CD4-positive, alpha-beta T cell (primary cell): ENCODE results near the gene ISOC2. TPM values are rescaled to one million over a fixed set of nuclear protein-coding genes. Genes with fewer than 3 reads are reported as not detected.

Experiments
- ATAC-seq: fragments of 200-7000 bp; cut with Tn5 transposase; one replicate; pipeline ENCODE4 v1.10.0; 2022; ENCODE audit warnings: mild to moderate bottlenecking; ENCODE audit not compliant: poor library complexity
- CTCF ChIA-PET: fragments of 350-600 bp; sonication (Branson Sonifier 250); formaldehyde crosslinking; loops from one replicate; lab custom pipeline; 2021; ENCODE audit warnings: antibody characterized with exemption, inconsistent platforms; lab: Charles Lee
- POLR2A ChIA-PET: fragments of 350-600 bp; sonication (Branson Sonifier 250); formaldehyde crosslinking; loops from one replicate; lab custom pipeline; 2021; ENCODE audit warnings: antibody characterized with exemption, inconsistent platforms; lab: Charles Lee
- DNase-seq, 14 experiments: peaks; one replicate each; pipeline ENCODE4 v3.0.0-alpha.2; 2013 to 2020; ENCODE audit warnings: mixed read lengths in 2 of 14
- H3K27ac ChIP-seq, 2 donors: one replicate each; pipeline versions ENCODE4 v1.5.1 to v1.7.0; 2013; ENCODE audit warnings: low read length in 2 of 2, low read depth in 1 of 2, mild to moderate bottlenecking in 1 of 2
- H3K27me3 ChIP-seq, 2 experiments: 1 replicate in 1 of 2; 2 replicates in 1 of 2; pipeline versions ENCODE4 v1.6.1 to v1.7.0; 2013; ENCODE audit warnings: low read length in 2 of 2, control low read depth in 1 of 2, mild to moderate bottlenecking in 1 of 2, moderate library complexity in 1 of 2; ENCODE audit not compliant: insufficient read depth in 2 of 2, control insufficient read depth in 1 of 2
- H3K36me3 ChIP-seq: one replicate; pipeline ENCODE4 v1.6.1; 2013; ENCODE audit warnings: low read length, control low read depth; ENCODE audit not compliant: insufficient read depth
- H3K4me1 ChIP-seq: one replicate; pipeline ENCODE4 v1.6.1; 2013; ENCODE audit warnings: low read length, control low read depth; ENCODE audit not compliant: insufficient read depth
- H3K4me3 ChIP-seq: one replicate; pipeline ENCODE4 v1.5.1; 2013; ENCODE audit warnings: mild to moderate bottlenecking, low read length, moderate library complexity
- H3K9me3 ChIP-seq, 2 experiments: 1 replicate in 1 of 2; 2 replicates in 1 of 2; pipeline versions ENCODE4 v1.6.1 to v1.7.0; 2013; ENCODE audit warnings: low read length in 2 of 2, mild to moderate bottlenecking in 2 of 2, control low read depth in 1 of 2, moderate library complexity in 1 of 2; ENCODE audit not compliant: control insufficient read depth in 1 of 2, insufficient read depth in 1 of 2
- H3K27ac Mint-ChIP-seq: one replicate; pipeline ENCODE4 v1.8.0; 2020; ENCODE audit warnings: mixed read lengths
- H3K27me3 Mint-ChIP-seq: one replicate; pipeline ENCODE4 v1.8.0; 2021; ENCODE audit warnings: mixed read lengths
- H3K36me3 Mint-ChIP-seq: one replicate; pipeline ENCODE4 v1.8.0; 2021; ENCODE audit warnings: low read depth, mixed read lengths
- H3K4me1 Mint-ChIP-seq: one replicate; pipeline ENCODE4 v1.8.0; 2021; ENCODE audit warnings: low read depth, mixed read lengths
- H3K4me3 Mint-ChIP-seq: one replicate; pipeline ENCODE4 v1.8.0; 2020; ENCODE audit warnings: mild to moderate bottlenecking, mixed read lengths
- H3K9me3 Mint-ChIP-seq: one replicate; pipeline ENCODE4 v1.8.0; 2020; ENCODE audit warnings: mixed read lengths
- CTCF ChIP-seq: fragments of 200-600 bp; IDR thresholded peaks from one replicate; pipeline ENCODE4 v1.8.0; 2022; ENCODE audit warnings: antibody characterized with exemption, mild to moderate bottlenecking
- intact Hi-C, 2 experiments: fragments of 100-400 bp; cut with DNase I in 1 of 2; cut with micrococcal nuclease in 1 of 2; formaldehyde crosslinking; loops; one replicate each; pipeline versions ENCODE4 v1.15.1 to v1.9.0; 2023 to 2025; cut with DNase I, micrococcal nuclease
- total RNA-seq, 174 experiments: library from RNA in 2 of 174; stranded (reverse) in 2 of 174; gene quantifications; one replicate each; pipeline ENCODE4 v1.2.3 and lab custom pipeline; 2021 to 2026

The ISOC2 gene
- total RNA-seq, 2 experiments from 2014 or later, result 1.5 to 2.2 TPM

GRCh38 chr19:55492362-55492944 is 31.0 kb upstream of the ISOC2 start:
- Histone ChIP-seq H3K4me3 (no peak overlapping the region), H3K36me3 (no peaks in the 10 kb centered on the region), H3K4me1 (peaks cover 5% of the 10 kb centered on the region), H3K9me3 (no peaks in the 10 kb centered on the region), H3K27ac (no peak overlapping the region), H3K27me3 (peaks cover 0 to 7% of the 10 kb centered on the region in 2 experiments)
- Mint-ChIP-seq H3K9me3 (no peaks in the 10 kb centered on the region), H3K4me1 (no peaks in the 10 kb centered on the region), H3K36me3 (no peaks in the 10 kb centered on the region), H3K4me3 (no peak overlapping the region), H3K27me3 (no peaks in the 10 kb centered on the region), H3K27ac (no peak overlapping the region)
- DNase-seq (no peak), ATAC-seq (no peak)
- no peak for TF ChIP-seq CTCF
- CTCF ChIA-PET, result no interaction called here
- POLR2A ChIA-PET, result no interaction called here
- intact Hi-C loops, result no loop called here

GRCh38 chr19:55491546-55492360 is 30.3 kb upstream of the ISOC2 start:
- ChIA-PET CTCF (no interaction called here), POLR2A (no interaction called here)

More at GRCh38 chr19:55491546-55492360, 30.3 kb upstream of the ISOC2 start:
- Mint-ChIP-seq H3K9me3 (no peaks in the 10 kb centered on the region), H3K27me3 (no peaks in the 10 kb centered on the region), H3K4me3 (no peak overlapping the region), H3K27ac (no peak overlapping the region), H3K4me1 (no peaks in the 10 kb centered on the region), H3K36me3 (no peaks in the 10 kb centered on the region)
- Histone ChIP-seq H3K4me3 (no peak overlapping the region), H3K9me3 (no peaks in the 10 kb centered on the region), H3K36me3 (no peaks in the 10 kb centered on the region), H3K4me1 (peaks cover 5% of the 10 kb centered on the region), H3K27ac (no peak overlapping the region), H3K27me3 (peaks cover 0 to 7% of the 10 kb centered on the region in 2 experiments)
- no peak for ATAC-seq
- DNase-seq, result no peak
- intact Hi-C loops, result no loop called here
- TF ChIP-seq CTCF, result no peak
